GM23338 (cell line): ENCODE data around the gene PPP6R2. TPM values are rescaled to one million over a fixed set of nuclear protein-coding genes. Genes with fewer than 3 reads are reported as not detected.

Source experiments
- ATAC-seq: fragments of 200-7000 bp; cut with Tn5 transposase; 3 replicates; pipeline ENCODE4 v1.9.1; 2020
- DNase-seq: peaks from one replicate; pipeline ENCODE4 v3.0.0-alpha.2; 2015; ENCODE audit warnings: low spot score
- H2AFZ ChIP-seq: fragments of 200-600 bp; sonication (generic); 2 replicates; pipeline ENCODE4 v1.8.0; 2016; ENCODE audit warnings: antibody characterized with exemption, mild to moderate bottlenecking, moderate library complexity
- H3F3A ChIP-seq: fragments of 200-600 bp; sonication (generic); replicated peaks from 2 replicates; pipeline ENCODE4 v1.8.0; 2017; ENCODE audit warnings: antibody characterized with exemption, mixed run types, low read depth
- H3K27ac ChIP-seq: fragments of 200-600 bp; sonication (generic); 2 replicates; pipeline ENCODE4 v1.6.1; 2016; ENCODE audit warnings: low read depth
- H3K27me3 ChIP-seq: fragments of 200-600 bp; sonication (generic); 2 replicates; pipeline ENCODE4 v1.8.0; 2016; ENCODE audit warnings: mild to moderate bottlenecking, mixed run types, moderate library complexity; ENCODE audit not compliant: insufficient read depth
- H3K36me3 ChIP-seq: fragments of 200-600 bp; sonication (generic); 2 replicates; pipeline ENCODE4 v1.8.0; 2016; ENCODE audit warnings: mild to moderate bottlenecking; ENCODE audit not compliant: insufficient read depth
- H3K4me1 ChIP-seq: fragments of 200-600 bp; sonication (generic); 2 replicates; pipeline ENCODE4 v1.8.0; 2016; ENCODE audit warnings: mild to moderate bottlenecking, moderate library complexity; ENCODE audit not compliant: insufficient read depth
- H3K4me2 ChIP-seq: fragments of 200-600 bp; sonication (generic); 2 replicates; pipeline ENCODE4 v1.7.1; 2017; ENCODE audit warnings: mixed run types
- H3K4me3 ChIP-seq: fragments of 200-600 bp; sonication (generic); 2 replicates; pipeline ENCODE4 v1.6.1; 2016; ENCODE audit warnings: mixed run types
- H3K79me2 ChIP-seq: fragments of 200-600 bp; sonication (generic); replicated peaks from 2 replicates; pipeline ENCODE4 v1.8.0; 2017; ENCODE audit warnings: mild to moderate bottlenecking; ENCODE audit not compliant: insufficient read depth
- H3K9me2 ChIP-seq: fragments of 200-600 bp; sonication (generic); 2 replicates; pipeline ENCODE4 v1.8.0; 2017; ENCODE audit not compliant: insufficient read depth
- H4K20me1 ChIP-seq: fragments of 200-600 bp; sonication (generic); replicated peaks from 2 replicates; pipeline ENCODE4 v1.8.0; 2017; ENCODE audit warnings: mild to moderate bottlenecking; ENCODE audit not compliant: insufficient read depth
- H3K27ac Mint-ChIP-seq: 2 replicates; pipeline ENCODE4 v1.8.0; 2020; ENCODE audit warnings: inconsistent platforms, mild to moderate bottlenecking, moderate library complexity, mixed read lengths
- H3K27me3 Mint-ChIP-seq: 3 replicates; pipeline ENCODE4 v1.8.0; 2022; ENCODE audit warnings: low read depth, mild to moderate bottlenecking, moderate library complexity, mixed read lengths, inconsistent platforms; ENCODE audit not compliant: insufficient read depth, poor library complexity
- H3K36me3 Mint-ChIP-seq: 3 replicates; pipeline ENCODE4 v1.8.0; 2021; ENCODE audit warnings: low read depth, mild to moderate bottlenecking, inconsistent platforms, moderate library complexity, mixed read lengths
- H3K4me1 Mint-ChIP-seq: 3 replicates; pipeline ENCODE4 v1.8.0; 2020; ENCODE audit warnings: mild to moderate bottlenecking, inconsistent platforms, mixed read lengths
- H3K4me3 Mint-ChIP-seq: 3 replicates; pipeline ENCODE4 v1.8.0; 2021; ENCODE audit warnings: moderate library complexity, mild to moderate bottlenecking, inconsistent platforms, mixed read lengths
- H3K9me3 Mint-ChIP-seq: 3 replicates; pipeline ENCODE4 v1.8.0; 2020; ENCODE audit warnings: moderate library complexity, mild to moderate bottlenecking, inconsistent platforms, mixed read lengths
- JUNB ChIP-seq: IDR thresholded peaks from one replicate; pipeline ENCODE4 v1.6.1; 2016; ENCODE audit warnings: antibody characterized with exemption; ENCODE audit not compliant: unreplicated experiment
- NANOG ChIP-seq: IDR thresholded peaks from 2 replicates; pipeline ENCODE4 v1.6.1; 2016; ENCODE audit warnings: antibody characterized with exemption, borderline replicate concordance
- ZNF114 ChIP-seq: fragments of 250-450 bp; sonication (Bioruptor Pico); IDR thresholded peaks from 2 replicates; pipeline ENCODE4 v1.5.0; 2020; ENCODE audit warnings: mild to moderate bottlenecking, moderate library complexity
- ZNF331 ChIP-seq: fragments of 250-450 bp; sonication (Bioruptor Pico); IDR thresholded peaks from 2 replicates; pipeline ENCODE4 v1.5.0; 2020; ENCODE audit warnings: low read depth, mild to moderate bottlenecking, moderate library complexity
- polyA plus RNA-seq: library from polyadenylated mRNA; unstranded; fragments of >200 nt; fragmentation: Nextera tagmentation; extraction: Ambion mirVana; gene quantifications from 2 replicates; pipeline ENCODE4 v1.2.1, GENCODE V29; 2016
- total RNA-seq: library from RNA; depleted of rRNA; stranded (reverse); fragments of >200 nt; shearing (Covaris generic); gene quantifications from 2 replicates; pipeline ENCODE4 v1.2.3, GENCODE V29; 2014
- TF ChIP-seq, protein P1 (sequence below): IDR thresholded peaks from 2 replicates; pipeline ENCODE4 v1.6.1; 2016; ENCODE audit warnings: antibody characterized with exemption
- TF ChIP-seq, protein P2 (sequence below): IDR thresholded peaks from one replicate; pipeline ENCODE4 v1.6.1; 2018; ENCODE audit warnings: antibody characterized with exemption; ENCODE audit not compliant: unreplicated experiment
- TF ChIP-seq, protein P3 (sequence below): fragments of 250-450 bp; sonication (Bioruptor Pico); IDR thresholded peaks from 2 replicates; pipeline ENCODE4 v1.5.0; 2020; ENCODE audit warnings: mild to moderate bottlenecking, moderate library complexity

PPP6R2 gene
- total and polyA plus RNA-seq, 2 experiments from 2014 or later = 11.9 to 45.8 TPM

DNA sequence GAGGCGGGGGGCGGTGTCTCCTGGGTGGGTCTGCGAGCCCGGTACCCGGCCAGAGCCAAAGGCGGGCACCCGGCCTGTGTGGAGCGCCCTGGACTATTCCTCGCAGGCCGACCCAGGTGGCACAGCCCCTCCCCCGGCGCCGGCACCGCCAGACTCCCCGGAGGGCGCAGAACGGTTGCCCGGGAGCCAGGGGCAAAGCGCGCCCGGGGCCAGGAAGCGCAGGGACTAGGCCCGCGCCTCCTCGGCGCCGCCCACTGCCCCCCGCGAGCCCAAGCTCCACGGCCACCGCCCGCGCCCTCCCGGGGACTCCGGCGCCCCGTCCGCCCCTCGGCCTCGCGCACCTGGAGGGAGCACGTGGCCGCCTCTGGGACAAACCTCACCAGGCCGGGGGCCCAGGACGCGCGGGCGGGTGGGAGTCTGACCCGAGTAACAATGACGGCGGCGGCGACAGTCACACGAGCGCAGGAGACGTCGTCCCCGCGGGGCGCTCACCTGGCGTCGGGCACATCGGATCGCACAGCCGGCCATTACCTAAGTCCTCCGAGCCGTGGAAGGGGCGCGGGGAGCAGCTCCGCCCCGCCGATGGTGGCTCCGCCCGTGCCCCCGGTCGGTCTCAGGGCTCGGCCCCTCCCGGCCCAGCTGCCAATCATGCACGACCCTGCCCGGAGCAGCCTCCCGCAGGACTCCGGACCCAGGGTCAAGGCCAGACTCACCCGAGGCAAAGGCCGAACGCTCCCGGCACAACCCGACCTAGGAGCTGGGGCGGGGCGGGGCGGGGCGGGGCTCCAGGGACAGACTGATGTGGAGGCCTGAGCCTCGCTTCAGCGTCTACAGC is 43.1 kb upstream of the PPP6R2 start:
- H3K27me3 Mint-ChIP-seq = peaks cover 31% of the 10 kb centered on the region
- H3K27ac Mint-ChIP-seq = no peak overlapping the region
- Histone ChIP-seq H3K79me2 (peaks cover 38% of the 10 kb centered on the region), H3K4me3 (peak overlapping the region; percentile 60), H3K36me3 (no peaks in the 10 kb centered on the region), H3K4me2 (peak overlapping the region; percentile 76), H3K27ac (no peak overlapping the region), H3K27me3 (no peaks in the 10 kb centered on the region), H3F3A (no peaks in the 10 kb centered on the region; the same call in 1 of the 2 replicates), H3K9me2 (no peaks in the 10 kb centered on the region), H3K4me1 (peaks cover 11% of the 10 kb centered on the region; the same call in 1 of the 2 replicates), H2AFZ (no peak overlapping the region), H4K20me1 (peaks cover 5% of the 10 kb centered on the region; the same call in 1 of the 2 replicates)
- DNase-seq (peak; percentile 91), ATAC-seq (peak; percentile 76)
- no peaks in the 10 kb centered on the region for H3K9me3 Mint-ChIP-seq
- H3K4me1 Mint-ChIP-seq = peaks cover 9% of the 10 kb centered on the region
- no peak for TF ChIP-seq JUNB
- no peak for TF ChIP-seq ZNF331
- TF ChIP-seq, protein P1, sequence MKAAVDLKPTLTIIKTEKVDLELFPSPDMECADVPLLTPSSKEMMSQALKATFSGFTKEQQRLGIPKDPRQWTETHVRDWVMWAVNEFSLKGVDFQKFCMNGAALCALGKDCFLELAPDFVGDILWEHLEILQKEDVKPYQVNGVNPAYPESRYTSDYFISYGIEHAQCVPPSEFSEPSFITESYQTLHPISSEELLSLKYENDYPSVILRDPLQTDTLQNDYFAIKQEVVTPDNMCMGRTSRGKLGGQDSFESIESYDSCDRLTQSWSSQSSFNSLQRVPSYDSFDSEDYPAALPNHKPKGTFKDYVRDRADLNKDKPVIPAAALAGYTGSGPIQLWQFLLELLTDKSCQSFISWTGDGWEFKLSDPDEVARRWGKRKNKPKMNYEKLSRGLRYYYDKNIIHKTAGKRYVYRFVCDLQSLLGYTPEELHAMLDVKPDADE = no peak
- TF ChIP-seq ZNF114 (CRISPR knock-in tag) = no peak
- TF ChIP-seq NANOG = no peak
- H3K36me3 Mint-ChIP-seq = no peaks in the 10 kb centered on the region
- peak overlapping the region; percentile 60; the same call in 2 of the 3 replicates for H3K4me3 Mint-ChIP-seq

DNA sequence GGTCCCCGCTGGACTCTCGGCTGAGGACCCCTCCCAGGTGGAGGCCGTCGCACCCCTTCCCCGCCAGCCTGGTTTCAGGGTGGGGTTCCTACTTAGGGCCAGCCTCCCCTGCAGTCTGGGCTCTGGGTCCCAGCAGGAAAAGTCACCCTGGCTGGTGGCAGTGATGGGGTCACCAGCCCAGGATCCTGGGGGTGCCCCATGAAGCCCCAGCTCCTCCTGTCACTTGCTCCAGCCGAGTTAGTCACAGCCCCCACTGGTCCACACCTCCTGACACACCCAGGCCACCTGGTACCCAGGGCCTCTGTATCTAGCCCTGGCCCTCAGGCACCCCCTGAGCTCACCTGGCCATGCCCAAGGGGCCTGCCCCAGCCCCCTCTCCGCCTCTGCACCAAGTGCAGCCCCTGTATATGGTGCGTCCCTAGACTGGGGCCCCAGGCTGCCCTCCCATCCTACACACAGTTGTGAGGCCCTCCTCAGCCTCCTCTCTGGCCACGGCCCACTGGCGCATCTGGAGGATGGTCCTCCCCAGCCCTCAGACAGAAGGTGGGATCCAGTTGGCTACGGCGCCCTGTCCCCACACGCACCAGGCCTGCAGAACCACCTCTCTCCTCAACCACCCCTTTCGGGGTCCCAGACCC is 42.4 kb upstream of the PPP6R2 start:
- H3K27me3 Mint-ChIP-seq = peaks cover 29% of the 10 kb centered on the region
- no peak overlapping the region for H3K27ac Mint-ChIP-seq
- H3K4me1 ChIP-seq = peaks cover 18% of the 10 kb centered on the region; the same call in 1 of the 2 replicates
- TF ChIP-seq, protein P2, sequence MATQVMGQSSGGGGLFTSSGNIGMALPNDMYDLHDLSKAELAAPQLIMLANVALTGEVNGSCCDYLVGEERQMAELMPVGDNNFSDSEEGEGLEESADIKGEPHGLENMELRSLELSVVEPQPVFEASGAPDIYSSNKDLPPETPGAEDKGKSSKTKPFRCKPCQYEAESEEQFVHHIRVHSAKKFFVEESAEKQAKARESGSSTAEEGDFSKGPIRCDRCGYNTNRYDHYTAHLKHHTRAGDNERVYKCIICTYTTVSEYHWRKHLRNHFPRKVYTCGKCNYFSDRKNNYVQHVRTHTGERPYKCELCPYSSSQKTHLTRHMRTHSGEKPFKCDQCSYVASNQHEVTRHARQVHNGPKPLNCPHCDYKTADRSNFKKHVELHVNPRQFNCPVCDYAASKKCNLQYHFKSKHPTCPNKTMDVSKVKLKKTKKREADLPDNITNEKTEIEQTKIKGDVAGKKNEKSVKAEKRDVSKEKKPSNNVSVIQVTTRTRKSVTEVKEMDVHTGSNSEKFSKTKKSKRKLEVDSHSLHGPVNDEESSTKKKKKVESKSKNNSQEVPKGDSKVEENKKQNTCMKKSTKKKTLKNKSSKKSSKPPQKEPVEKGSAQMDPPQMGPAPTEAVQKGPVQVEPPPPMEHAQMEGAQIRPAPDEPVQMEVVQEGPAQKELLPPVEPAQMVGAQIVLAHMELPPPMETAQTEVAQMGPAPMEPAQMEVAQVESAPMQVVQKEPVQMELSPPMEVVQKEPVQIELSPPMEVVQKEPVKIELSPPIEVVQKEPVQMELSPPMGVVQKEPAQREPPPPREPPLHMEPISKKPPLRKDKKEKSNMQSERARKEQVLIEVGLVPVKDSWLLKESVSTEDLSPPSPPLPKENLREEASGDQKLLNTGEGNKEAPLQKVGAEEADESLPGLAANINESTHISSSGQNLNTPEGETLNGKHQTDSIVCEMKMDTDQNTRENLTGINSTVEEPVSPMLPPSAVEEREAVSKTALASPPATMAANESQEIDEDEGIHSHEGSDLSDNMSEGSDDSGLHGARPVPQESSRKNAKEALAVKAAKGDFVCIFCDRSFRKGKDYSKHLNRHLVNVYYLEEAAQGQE = no peak
- TF ChIP-seq ZNF331 (no peak), JUNB (no peak), ZNF114 (CRISPR knock-in tag) (no peak)
- TF ChIP-seq, protein P3, sequence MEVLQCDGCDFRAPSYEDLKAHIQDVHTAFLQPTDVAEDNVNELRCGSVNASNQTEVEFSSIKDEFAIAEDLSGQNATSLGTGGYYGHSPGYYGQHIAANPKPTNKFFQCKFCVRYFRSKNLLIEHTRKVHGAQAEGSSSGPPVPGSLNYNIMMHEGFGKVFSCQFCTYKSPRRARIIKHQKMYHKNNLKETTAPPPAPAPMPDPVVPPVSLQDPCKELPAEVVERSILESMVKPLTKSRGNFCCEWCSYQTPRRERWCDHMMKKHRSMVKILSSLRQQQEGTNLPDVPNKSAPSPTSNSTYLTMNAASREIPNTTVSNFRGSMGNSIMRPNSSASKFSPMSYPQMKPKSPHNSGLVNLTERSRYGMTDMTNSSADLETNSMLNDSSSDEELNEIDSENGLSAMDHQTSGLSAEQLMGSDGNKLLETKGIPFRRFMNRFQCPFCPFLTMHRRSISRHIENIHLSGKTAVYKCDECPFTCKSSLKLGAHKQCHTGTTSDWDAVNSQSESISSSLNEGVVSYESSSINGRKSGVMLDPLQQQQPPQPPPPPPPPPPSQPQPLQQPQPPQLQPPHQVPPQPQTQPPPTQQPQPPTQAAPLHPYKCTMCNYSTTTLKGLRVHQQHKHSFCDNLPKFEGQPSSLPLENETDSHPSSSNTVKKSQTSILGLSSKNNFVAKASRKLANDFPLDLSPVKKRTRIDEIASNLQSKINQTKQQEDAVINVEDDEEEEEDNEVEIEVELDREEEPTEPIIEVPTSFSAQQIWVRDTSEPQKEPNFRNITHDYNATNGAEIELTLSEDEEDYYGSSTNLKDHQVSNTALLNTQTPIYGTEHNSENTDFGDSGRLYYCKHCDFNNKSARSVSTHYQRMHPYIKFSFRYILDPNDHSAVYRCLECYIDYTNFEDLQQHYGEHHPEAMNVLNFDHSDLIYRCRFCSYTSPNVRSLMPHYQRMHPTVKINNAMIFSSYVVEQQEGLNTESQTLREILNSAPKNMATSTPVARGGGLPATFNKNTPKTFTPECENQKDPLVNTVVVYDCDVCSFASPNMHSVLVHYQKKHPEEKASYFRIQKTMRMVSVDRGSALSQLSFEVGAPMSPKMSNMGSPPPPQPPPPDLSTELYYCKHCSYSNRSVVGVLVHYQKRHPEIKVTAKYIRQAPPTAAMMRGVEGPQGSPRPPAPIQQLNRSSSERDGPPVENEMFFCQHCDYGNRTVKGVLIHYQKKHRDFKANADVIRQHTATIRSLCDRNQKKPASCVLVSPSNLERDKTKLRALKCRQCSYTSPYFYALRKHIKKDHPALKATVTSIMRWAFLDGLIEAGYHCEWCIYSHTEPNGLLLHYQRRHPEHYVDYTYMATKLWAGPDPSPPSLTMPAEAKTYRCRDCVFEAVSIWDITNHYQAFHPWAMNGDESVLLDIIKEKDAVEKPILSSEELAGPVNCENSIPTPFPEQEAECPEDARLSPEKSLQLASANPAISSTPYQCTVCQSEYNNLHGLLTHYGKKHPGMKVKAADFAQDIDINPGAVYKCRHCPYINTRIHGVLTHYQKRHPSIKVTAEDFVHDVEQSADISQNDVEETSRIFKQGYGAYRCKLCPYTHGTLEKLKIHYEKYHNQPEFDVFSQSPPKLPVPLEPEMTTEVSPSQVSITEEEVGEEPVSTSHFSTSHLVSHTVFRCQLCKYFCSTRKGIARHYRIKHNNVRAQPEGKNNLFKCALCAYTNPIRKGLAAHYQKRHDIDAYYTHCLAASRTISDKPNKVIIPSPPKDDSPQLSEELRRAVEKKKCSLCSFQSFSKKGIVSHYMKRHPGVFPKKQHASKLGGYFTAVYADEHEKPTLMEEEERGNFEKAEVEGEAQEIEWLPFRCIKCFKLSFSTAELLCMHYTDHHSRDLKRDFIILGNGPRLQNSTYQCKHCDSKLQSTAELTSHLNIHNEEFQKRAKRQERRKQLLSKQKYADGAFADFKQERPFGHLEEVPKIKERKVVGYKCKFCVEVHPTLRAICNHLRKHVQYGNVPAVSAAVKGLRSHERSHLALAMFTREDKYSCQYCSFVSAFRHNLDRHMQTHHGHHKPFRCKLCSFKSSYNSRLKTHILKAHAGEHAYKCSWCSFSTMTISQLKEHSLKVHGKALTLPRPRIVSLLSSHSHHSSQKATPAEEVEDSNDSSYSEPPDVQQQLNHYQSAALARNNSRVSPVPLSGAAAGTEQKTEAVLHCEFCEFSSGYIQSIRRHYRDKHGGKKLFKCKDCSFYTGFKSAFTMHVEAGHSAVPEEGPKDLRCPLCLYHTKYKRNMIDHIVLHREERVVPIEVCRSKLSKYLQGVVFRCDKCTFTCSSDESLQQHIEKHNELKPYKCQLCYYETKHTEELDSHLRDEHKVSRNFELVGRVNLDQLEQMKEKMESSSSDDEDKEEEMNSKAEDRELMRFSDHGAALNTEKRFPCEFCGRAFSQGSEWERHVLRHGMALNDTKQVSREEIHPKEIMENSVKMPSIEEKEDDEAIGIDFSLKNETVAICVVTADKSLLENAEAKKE = no peak

More for the DNA sequence above, 42.4 kb upstream of the PPP6R2 start:
- DNase-seq (no peak), ATAC-seq (no peak)
- no peaks in the 10 kb centered on the region for H3K36me3 Mint-ChIP-seq
- no peaks in the 10 kb centered on the region for H3K9me3 Mint-ChIP-seq
- H3K27ac ChIP-seq = no peak overlapping the region
- no peaks in the 10 kb centered on the region for H3K9me2 ChIP-seq
- no peaks in the 10 kb centered on the region; the same call in 1 of the 2 replicates for H3F3A ChIP-seq
- peak overlapping the region; percentile 76 for H3K4me2 ChIP-seq
- H2AFZ ChIP-seq = no peak overlapping the region
- peaks cover 9% of the 10 kb centered on the region for H3K4me1 Mint-ChIP-seq
- peaks cover 31% of the 10 kb centered on the region for H3K79me2 ChIP-seq
- H3K4me3 ChIP-seq = peak overlapping the region; percentile 60
- H3K4me3 Mint-ChIP-seq = peak overlapping the region; percentile 34; the same call in 1 of the 3 replicates
- H3K27me3 ChIP-seq = no peaks in the 10 kb centered on the region
- peaks cover 10% of the 10 kb centered on the region for H4K20me1 ChIP-seq
- H3K36me3 ChIP-seq = no peaks in the 10 kb centered on the region
